Liver (tissue), 9 donors: ENCODE measurements around the gene NDUFS4. TPM values are rescaled to one million over a fixed set of nuclear protein-coding genes. Genes with fewer than 3 reads are reported as not detected.

Source experiments
- DNase-seq: peaks from one replicate; pipeline ENCODE4 v3.0.0-alpha.2; 2017; ENCODE audit warnings: low spot score
- H3K27ac ChIP-seq, 2 donors: one replicate each; pipeline ENCODE4 v1.7.0; 2013; ENCODE audit warnings: inconsistent platforms in 2 of 2, low read length in 2 of 2, control low read depth in 1 of 2, low read depth in 1 of 2, mild to moderate bottlenecking in 1 of 2
- H3K27me3 ChIP-seq, 4 donors: one replicate each; pipeline versions ENCODE4 v1.6.1 to v1.7.0; 2013; ENCODE audit warnings: low read length in 3 of 4, inconsistent platforms in 1 of 4, mild to moderate bottlenecking in 1 of 4, moderate library complexity in 1 of 4; ENCODE audit not compliant: control insufficient read depth in 4 of 4, insufficient read depth in 4 of 4
- H3K36me3 ChIP-seq, 4 donors: one replicate each; pipeline versions ENCODE4 v1.6.1 to v1.7.0; 2013; ENCODE audit warnings: low read length in 3 of 4, mild to moderate bottlenecking in 3 of 4, low read depth in 1 of 4, moderate library complexity in 1 of 4; ENCODE audit not compliant: control insufficient read depth in 4 of 4, insufficient read depth in 3 of 4
- H3K4me1 ChIP-seq, 4 donors: one replicate each; pipeline versions ENCODE4 v1.6.1 to v1.7.0; 2013; ENCODE audit warnings: low read length in 3 of 4, mild to moderate bottlenecking in 3 of 4, moderate library complexity in 1 of 4; ENCODE audit not compliant: control insufficient read depth in 4 of 4, insufficient read depth in 4 of 4
- H3K4me3 ChIP-seq, 3 donors: one replicate each; pipeline versions ENCODE4 v1.6.1 to v1.7.0; 2013; ENCODE audit warnings: low read length in 3 of 3, control low read depth in 1 of 3, low read depth in 1 of 3, mild to moderate bottlenecking in 1 of 3
- H3K9ac ChIP-seq, 2 donors: one replicate each; pipeline ENCODE4 v1.7.0; 2013; ENCODE audit warnings: low read length in 2 of 2, mild to moderate bottlenecking in 2 of 2, moderate library complexity in 2 of 2, control low read depth in 1 of 2, low read depth in 1 of 2
- H3K9me3 ChIP-seq, 4 donors: one replicate each; pipeline versions ENCODE4 v1.6.1 to v1.7.0; 2013; ENCODE audit warnings: low read length in 3 of 4; ENCODE audit not compliant: control insufficient read depth in 4 of 4
- EGR1 ChIP-seq, 2 donors: IDR thresholded peaks; 2 replicates each; pipeline ENCODE4 v1.6.1; 2016 to 2018; ENCODE audit warnings: antibody characterized with exemption in 2 of 2, low read depth in 2 of 2
- FOXA1 ChIP-seq: IDR thresholded peaks from 2 replicates; pipeline ENCODE4 v1.6.1; 2016; ENCODE audit warnings: antibody characterized with exemption
- FOXA2 ChIP-seq: IDR thresholded peaks from 2 replicates; pipeline ENCODE4 v1.6.1; 2016; ENCODE audit warnings: antibody characterized with exemption
- GABPA ChIP-seq, 2 donors: IDR thresholded peaks in 1 of 2; conservative IDR thresholded peaks in 1 of 2; 2 replicates each; pipeline ENCODE4 v1.6.1; 2016; ENCODE audit warnings: antibody characterized with exemption in 2 of 2, mild to moderate bottlenecking in 1 of 2, moderate library complexity in 1 of 2
- HNF4A ChIP-seq, 2 donors: conservative IDR thresholded peaks; 2 replicates each; pipeline ENCODE4 v1.6.1; 2016; ENCODE audit warnings: antibody characterized with exemption in 2 of 2, mild to moderate bottlenecking in 2 of 2
- JUND ChIP-seq, 2 donors: IDR thresholded peaks; 2 replicates each; pipeline ENCODE4 v1.6.1; 2016; ENCODE audit warnings: antibody characterized with exemption in 2 of 2
- NR2F2 ChIP-seq: IDR thresholded peaks from 2 replicates; pipeline ENCODE4 v1.6.1; 2016; ENCODE audit warnings: antibody characterized with exemption
- RXRA ChIP-seq, 2 donors: IDR thresholded peaks; 2 replicates each; pipeline ENCODE4 v1.6.1; 2017 to 2018; ENCODE audit warnings: antibody characterized with exemption in 2 of 2, mild to moderate bottlenecking in 1 of 2
- YY1 ChIP-seq: IDR thresholded peaks from 2 replicates; pipeline ENCODE4 v1.6.1; 2016; ENCODE audit warnings: antibody characterized with exemption, mild to moderate bottlenecking
- WGBS: extraction: QIAGEN DNeasy Blood & Tissue Kit; methylation state at CpG from one replicate; pipeline ENCODE4 v1.1.7; 2013; 5-methylcytosine and 5-hydroxymethylcytosine counted together
- polyA plus RNA-seq, 2 donors: library from polyadenylated mRNA; stranded (reverse) in 1 of 2; unstranded in 1 of 2; fragments of 200-250 nt in 1 of 2; fragments of >200 nt in 1 of 2; fragmentation: Nextera tagmentation in 1 of 2; extraction: Ambion mirVana in 1 of 2; gene quantifications; one replicate each; pipeline versions ENCODE4 v1.2.1 to v1.2.3, GENCODE V29; 2013 to 2015
- total RNA-seq, 2 donors: library from RNA; depleted of rRNA; stranded (reverse); fragments of >200 nt; gene quantifications; one replicate each; pipeline ENCODE4 v1.2.3, GENCODE V29; 2014
- TF ChIP-seq, protein P1 (sequence below): IDR thresholded peaks from 2 replicates; pipeline ENCODE4 v1.6.1; 2016; ENCODE audit warnings: antibody characterized with exemption
- TF ChIP-seq, protein P2 (sequence below): IDR thresholded peaks from 2 replicates; pipeline ENCODE4 v1.6.1; 2016; ENCODE audit warnings: antibody characterized with exemption, mild to moderate bottlenecking
- TF ChIP-seq, protein P3 (sequence below): IDR thresholded peaks from 2 replicates; pipeline ENCODE4 v1.6.1; 2016; ENCODE audit warnings: antibody characterized with exemption
- donor health status: healthy.
- donor health status: healthy.
- donor health status: healthy.
- donor health status: healthy.
- donor health status: healthy.

NDUFS4 gene
- total and polyA plus RNA-seq, 4 donors, result 35.9 to 114 (median 53.4) TPM

DNA sequence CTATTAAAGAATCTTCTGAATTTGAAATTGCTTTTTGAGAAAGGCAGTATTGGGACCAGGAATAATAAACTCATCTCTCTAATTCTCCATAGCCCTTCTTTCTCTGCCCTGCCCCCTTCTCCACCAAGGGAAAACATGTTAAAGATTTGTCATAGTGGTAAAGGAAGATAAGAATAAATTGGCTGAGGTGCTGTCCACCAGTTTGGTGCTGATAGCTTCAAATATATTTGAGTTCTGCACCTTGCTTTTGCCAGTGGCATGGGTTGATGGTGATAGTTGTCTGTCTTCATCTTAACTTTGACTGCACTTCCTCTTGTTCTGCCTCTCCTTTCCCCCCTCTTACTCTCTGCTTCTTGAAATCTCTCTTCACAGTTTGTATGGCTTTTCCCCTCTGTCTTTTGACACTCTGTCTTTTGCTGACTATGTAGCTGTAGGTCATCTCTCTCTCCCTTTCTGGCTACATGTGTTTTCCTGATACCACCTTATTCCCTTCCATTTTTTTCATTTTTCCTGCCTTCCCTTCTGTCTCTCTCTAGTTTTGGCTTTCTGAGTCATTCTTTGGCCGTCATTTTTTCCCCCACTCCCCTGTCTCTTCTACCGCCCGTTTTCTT is 56.6 kb downstream of the NDUFS4 start:
- DNase-seq, result no peak

DNA sequence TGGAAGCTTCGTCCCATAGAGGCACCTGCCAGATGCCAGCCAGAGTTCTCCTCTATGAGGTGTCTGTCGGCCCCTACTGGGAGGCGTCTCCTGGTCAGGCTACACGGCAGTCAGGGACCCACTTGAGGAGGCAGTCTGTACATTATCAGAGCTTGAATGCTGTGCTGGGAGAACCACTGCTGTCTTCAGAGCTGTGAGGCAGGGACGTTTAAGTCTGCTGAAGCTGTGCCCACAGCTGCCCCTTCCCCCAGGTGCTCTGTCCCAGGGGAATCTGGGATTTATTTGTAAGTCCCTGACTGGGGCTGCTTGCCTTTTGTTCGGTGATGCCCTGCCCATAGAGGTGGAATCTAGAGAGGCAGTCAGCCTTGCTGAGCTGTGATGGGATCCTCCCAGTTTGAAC is 70.8 kb downstream of the NDUFS4 start:
- H3K36me3 ChIP-seq, result no peaks in the 10 kb centered on the region
- H3K9me3 ChIP-seq, result no peaks in the 10 kb centered on the region
- H3K4me1 ChIP-seq, result no peaks in the 10 kb centered on the region
- WGBS, result 97% methylated on average over 6 of the region's 6 CpGs
- no peaks in the 10 kb centered on the region for H3K27me3 ChIP-seq
- TF ChIP-seq, protein P1, sequence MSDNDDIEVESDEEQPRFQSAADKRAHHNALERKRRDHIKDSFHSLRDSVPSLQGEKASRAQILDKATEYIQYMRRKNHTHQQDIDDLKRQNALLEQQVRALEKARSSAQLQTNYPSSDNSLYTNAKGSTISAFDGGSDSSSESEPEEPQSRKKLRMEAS, result no peak
- TF ChIP-seq YY1 (no peak), JUND (IDR thresholded peaks at IDR 0.05) (no peak), FOXA2 (no peak), HNF4A (conservative IDR thresholded peaks at IDR 0.05) (no peak), RXRA (IDR thresholded peaks at IDR 0.05) (no peak), EGR1 (IDR thresholded peaks at IDR 0.05; ENCODE audit: low read depth in 2 of 2) (no peak), FOXA1 (no peak), GABPA (IDR thresholded peaks at IDR 0.05 in 1 of 2, conservative IDR thresholded peaks at IDR 0.05 in 1 of 2) (no peak), NR2F2 (no peak)
- TF ChIP-seq, protein P2, sequence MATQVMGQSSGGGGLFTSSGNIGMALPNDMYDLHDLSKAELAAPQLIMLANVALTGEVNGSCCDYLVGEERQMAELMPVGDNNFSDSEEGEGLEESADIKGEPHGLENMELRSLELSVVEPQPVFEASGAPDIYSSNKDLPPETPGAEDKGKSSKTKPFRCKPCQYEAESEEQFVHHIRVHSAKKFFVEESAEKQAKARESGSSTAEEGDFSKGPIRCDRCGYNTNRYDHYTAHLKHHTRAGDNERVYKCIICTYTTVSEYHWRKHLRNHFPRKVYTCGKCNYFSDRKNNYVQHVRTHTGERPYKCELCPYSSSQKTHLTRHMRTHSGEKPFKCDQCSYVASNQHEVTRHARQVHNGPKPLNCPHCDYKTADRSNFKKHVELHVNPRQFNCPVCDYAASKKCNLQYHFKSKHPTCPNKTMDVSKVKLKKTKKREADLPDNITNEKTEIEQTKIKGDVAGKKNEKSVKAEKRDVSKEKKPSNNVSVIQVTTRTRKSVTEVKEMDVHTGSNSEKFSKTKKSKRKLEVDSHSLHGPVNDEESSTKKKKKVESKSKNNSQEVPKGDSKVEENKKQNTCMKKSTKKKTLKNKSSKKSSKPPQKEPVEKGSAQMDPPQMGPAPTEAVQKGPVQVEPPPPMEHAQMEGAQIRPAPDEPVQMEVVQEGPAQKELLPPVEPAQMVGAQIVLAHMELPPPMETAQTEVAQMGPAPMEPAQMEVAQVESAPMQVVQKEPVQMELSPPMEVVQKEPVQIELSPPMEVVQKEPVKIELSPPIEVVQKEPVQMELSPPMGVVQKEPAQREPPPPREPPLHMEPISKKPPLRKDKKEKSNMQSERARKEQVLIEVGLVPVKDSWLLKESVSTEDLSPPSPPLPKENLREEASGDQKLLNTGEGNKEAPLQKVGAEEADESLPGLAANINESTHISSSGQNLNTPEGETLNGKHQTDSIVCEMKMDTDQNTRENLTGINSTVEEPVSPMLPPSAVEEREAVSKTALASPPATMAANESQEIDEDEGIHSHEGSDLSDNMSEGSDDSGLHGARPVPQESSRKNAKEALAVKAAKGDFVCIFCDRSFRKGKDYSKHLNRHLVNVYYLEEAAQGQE, result no peak
- TF ChIP-seq, protein P3, sequence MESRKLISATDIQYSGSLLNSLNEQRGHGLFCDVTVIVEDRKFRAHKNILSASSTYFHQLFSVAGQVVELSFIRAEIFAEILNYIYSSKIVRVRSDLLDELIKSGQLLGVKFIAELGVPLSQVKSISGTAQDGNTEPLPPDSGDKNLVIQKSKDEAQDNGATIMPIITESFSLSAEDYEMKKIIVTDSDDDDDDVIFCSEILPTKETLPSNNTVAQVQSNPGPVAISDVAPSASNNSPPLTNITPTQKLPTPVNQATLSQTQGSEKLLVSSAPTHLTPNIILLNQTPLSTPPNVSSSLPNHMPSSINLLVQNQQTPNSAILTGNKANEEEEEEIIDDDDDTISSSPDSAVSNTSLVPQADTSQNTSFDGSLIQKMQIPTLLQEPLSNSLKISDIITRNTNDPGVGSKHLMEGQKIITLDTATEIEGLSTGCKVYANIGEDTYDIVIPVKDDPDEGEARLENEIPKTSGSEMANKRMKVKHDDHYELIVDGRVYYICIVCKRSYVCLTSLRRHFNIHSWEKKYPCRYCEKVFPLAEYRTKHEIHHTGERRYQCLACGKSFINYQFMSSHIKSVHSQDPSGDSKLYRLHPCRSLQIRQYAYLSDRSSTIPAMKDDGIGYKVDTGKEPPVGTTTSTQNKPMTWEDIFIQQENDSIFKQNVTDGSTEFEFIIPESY, result no peak
- no peak overlapping the region for H3K9ac ChIP-seq
- no peak for DNase-seq
- no peak overlapping the region for H3K27ac ChIP-seq
- no peak overlapping the region for H3K4me3 ChIP-seq

More for the DNA sequence above, 56.6 kb downstream of the NDUFS4 start:
- no peaks in the 10 kb centered on the region for H3K4me1 ChIP-seq
- H3K36me3 ChIP-seq, result no peaks in the 10 kb centered on the region
- no peak overlapping the region for H3K27ac ChIP-seq
- no peaks in the 10 kb centered on the region for H3K27me3 ChIP-seq
- 94% methylated on average over 3 of the region's 3 CpGs for whole genome bisulfite sequencing
- H3K4me3 ChIP-seq, result no peak overlapping the region
- no peak overlapping the region for H3K9ac ChIP-seq
- H3K9me3 ChIP-seq, result no peaks in the 10 kb centered on the region
- TF ChIP-seq, protein P2, result peak; percentile 97
- no peak for TF ChIP-seq NR2F2
